Amniotic stem cell (primary cell): ENCODE measurements around the gene SLC35A3.
A peak's percentile ranks its signal among the peaks of the same experiment; 100 is the strongest.
"Not testable (repeated sequence)": the region's sequence is repeated elsewhere in the genome, so short reads cannot be mapped to it uniquely, and the experiment has no call there.

Experiments used
- DNase-seq: peaks from one replicate; lab custom pipeline; 2025; lab: John Stamatoyannopoulos, UW

SLC35A3 gene

GRCh38 chr1:99969729-99970621, at the start of gene SLC35A3:
Gene SLC35A3 (plus strand): TSS chr1:99969996. CDS start chr1:99993555, 23,559 bp downstream.
- peak; percentile 33 for DNase-seq

- DNase-seq: no peak
These were observed 35.0 kb upstream of the SLC35A3 start for GRCh38 chr1:99934801-99935200.

GRCh38 chr1:99935534-99935933, 34.3 kb upstream of the SLC35A3 start:
- DNase-seq: no peak

GRCh38 chr1:99936071-99936470, 33.7 kb upstream of the SLC35A3 start:
- DNase-seq: no peak

GRCh38 chr1:99942723-99943122, 27.1 kb upstream of the SLC35A3 start:
- no peak for DNase-seq

GRCh38 chr1:99943223-99943794, 26.5 kb upstream of the SLC35A3 start:
- no peak for DNase-seq

GRCh38 chr1:99944192-99944591, 25.6 kb upstream of the SLC35A3 start:
- DNase-seq: no peak

- DNase-seq: no peak
These were observed 24.6 kb upstream of the SLC35A3 start for GRCh38 chr1:99945174-99945573.

GRCh38 chr1:99950486-99950885, 19.3 kb upstream of the SLC35A3 start:
- no peak for DNase-seq

- no peak for DNase-seq
These were observed 17.3 kb upstream of the SLC35A3 start for GRCh38 chr1:99952522-99952921.

GRCh38 chr1:99955375-99955774, 14.4 kb upstream of the SLC35A3 start:
- no peak for DNase-seq

GRCh38 chr1:99956755-99957154, 13.0 kb upstream of the SLC35A3 start:
- DNase-seq: peak; percentile 54

- DNase-seq: no peak
These were observed 12.0 kb upstream of the SLC35A3 start for GRCh38 chr1:99957818-99958217.

GRCh38 chr1:99959189-99959705, 10.5 kb upstream of the SLC35A3 start:
- DNase-seq: not testable (repeated sequence)

GRCh38 chr1:99960260-99960659, 9.5 kb upstream of the SLC35A3 start:
- not testable (repeated sequence) for DNase-seq

GRCh38 chr1:99963041-99963795, 6.6 kb upstream of the SLC35A3 start:
- DNase-seq: no peak

GRCh38 chr1:99964806-99965205, 5.0 kb upstream of the SLC35A3 start:
- DNase-seq: no peak

GRCh38 chr1:99965646-99966375, 4.0 kb upstream of the SLC35A3 start:
- no peak for DNase-seq

- no peak for DNase-seq
These were observed 1.6 kb upstream of the SLC35A3 start for GRCh38 chr1:99968214-99968613.

GRCh38 chr1:99969260-99969728, 502 bp upstream of the SLC35A3 start:
- DNase-seq: no peak

GRCh38 chr1:99970713-99971255, 988 bp downstream of the SLC35A3 start:
- DNase-seq: no peak
